HUES64 (cell line): ENCODE measurements around the gene CDK11B.
"Not testable (repeated sequence)": the region's sequence is repeated elsewhere in the genome, so short reads cannot be mapped to it uniquely, and the experiment has no call there.

ENCODE experiments used
- H3K27ac ChIP-seq: 2 replicates; pipeline ENCODE4 v1.7.0; 2013; ENCODE audit warnings: low read depth, low read length, inconsistent platforms
- H3K27me3 ChIP-seq: 2 replicates; pipeline ENCODE4 v1.6.1; 2013; ENCODE audit warnings: mild to moderate bottlenecking, low read length; ENCODE audit not compliant: insufficient read depth
- H3K36me3 ChIP-seq: 2 replicates; pipeline ENCODE4 v1.6.1; 2013; ENCODE audit warnings: mild to moderate bottlenecking, low read length; ENCODE audit not compliant: insufficient read depth
- H3K4me1 ChIP-seq: 2 replicates; pipeline ENCODE4 v1.6.1; 2013; ENCODE audit warnings: mild to moderate bottlenecking, low read length, moderate library complexity; ENCODE audit not compliant: insufficient read depth
- H3K4me3 ChIP-seq: 2 replicates; pipeline ENCODE4 v1.5.1; 2013; ENCODE audit warnings: mild to moderate bottlenecking, low read length, moderate library complexity
- H3K9ac ChIP-seq: 2 replicates; pipeline ENCODE4 v1.6.1; 2013; ENCODE audit warnings: mild to moderate bottlenecking, low read depth, low read length
- H3K9me3 ChIP-seq: 2 replicates; pipeline ENCODE4 v1.6.1; 2013; ENCODE audit warnings: low read depth, low read length; ENCODE audit not compliant: insufficient read depth
- WGBS: fragments of 150-250, 120-280 bp; methylation state at CpG from one replicate; pipeline ENCODE4 v1.1.7; 2013; ENCODE audit warnings: missing lambda C conversion rate; 5-methylcytosine and 5-hydroxymethylcytosine counted together

CDK11B gene

GRCh38 chr1:1680031-1680911 is 21.5 kb upstream of the CDK11B start:
- WGBS: 95% methylated on average over 32 of the region's 32 CpGs
- H3K27ac ChIP-seq: no peak overlapping the region

GRCh38 chr1:1678581-1679380 is 20.0 kb upstream of the CDK11B start:
- Histone ChIP-seq H3K36me3 (no peaks in the 10 kb centered on the region), H3K27me3 (no peaks in the 10 kb centered on the region), H3K9ac (no peak overlapping the region), H3K4me1 (no peaks in the 10 kb centered on the region), H3K9me3 (no peaks in the 10 kb centered on the region), H3K4me3 (no peak overlapping the region), H3K27ac (no peak overlapping the region)
- WGBS: 79% methylated on average over 24 of the region's 24 CpGs

More at GRCh38 chr1:1680031-1680911, 21.5 kb upstream of the CDK11B start:
- Histone ChIP-seq H3K9me3 (no peaks in the 10 kb centered on the region), H3K9ac (no peak overlapping the region), H3K4me1 (no peaks in the 10 kb centered on the region), H3K4me3 (no peak overlapping the region), H3K27me3 (no peaks in the 10 kb centered on the region), H3K36me3 (peaks cover 3% of the 10 kb centered on the region; the same call in 1 of the 2 replicates)

GRCh38 chr1:1677718-1678580 is 19.1 kb upstream of the CDK11B start:
- Histone ChIP-seq H3K27ac (no peak overlapping the region), H3K4me1 (no peaks in the 10 kb centered on the region), H3K4me3 (no peak overlapping the region), H3K9me3 (no peaks in the 10 kb centered on the region), H3K36me3 (no peaks in the 10 kb centered on the region), H3K9ac (no peak overlapping the region), H3K27me3 (no peaks in the 10 kb centered on the region)
- 93% methylated on average over 39 of the region's 39 CpGs for WGBS

GRCh38 chr1:1676087-1676486 is 17.3 kb upstream of the CDK11B start:
- H3K4me1 ChIP-seq, H3K9ac ChIP-seq, H3K4me3 ChIP-seq, H3K27me3 ChIP-seq, H3K9me3 ChIP-seq, H3K27ac ChIP-seq: not testable (repeated sequence)
- H3K36me3 ChIP-seq: peaks cover 14% of the 10 kb centered on the region
- WGBS: no CpG with 5 or more reads among the region's 21 CpGs

- H3K4me3 ChIP-seq, H3K27ac ChIP-seq, H3K9ac ChIP-seq, H3K27me3 ChIP-seq, H3K9me3 ChIP-seq, H3K4me1 ChIP-seq: not testable (repeated sequence)
- peaks cover 21% of the 10 kb centered on the region for H3K36me3 ChIP-seq
- 100% methylated on average over 10 of the region's 18 CpGs for WGBS
Measured at GRCh38 chr1:1675218-1675617, 16.4 kb upstream of the CDK11B start.

GRCh38 chr1:1674806-1675205 is 16.0 kb upstream of the CDK11B start:
- H3K4me1 ChIP-seq, H3K9me3 ChIP-seq, H3K27ac ChIP-seq, H3K4me3 ChIP-seq, H3K27me3 ChIP-seq, H3K9ac ChIP-seq: not testable (repeated sequence)
- 87% methylated on average over 15 of the region's 21 CpGs for WGBS
- H3K36me3 ChIP-seq: peaks cover 24% of the 10 kb centered on the region

- no peaks in the 10 kb centered on the region for H3K27me3 ChIP-seq
- no peak overlapping the region for H3K27ac ChIP-seq
- H3K36me3 ChIP-seq: peaks cover 41% of the 10 kb centered on the region
- no peaks in the 10 kb centered on the region for H3K9me3 ChIP-seq
- H3K4me1 ChIP-seq: no peaks in the 10 kb centered on the region
- H3K4me3 ChIP-seq: no peak overlapping the region
- 96% methylated on average over 25 of the region's 25 CpGs for WGBS
- no peak overlapping the region for H3K9ac ChIP-seq
Measured at GRCh38 chr1:1672181-1672965, 13.6 kb upstream of the CDK11B start.

- Histone ChIP-seq H3K27ac (no peak overlapping the region), H3K4me1 (no peaks in the 10 kb centered on the region), H3K36me3 (peaks cover 42% of the 10 kb centered on the region), H3K9me3 (no peaks in the 10 kb centered on the region), H3K27me3 (no peaks in the 10 kb centered on the region), H3K4me3 (no peak overlapping the region), H3K9ac (no peak overlapping the region)
- 94% methylated on average over 27 of the region's 27 CpGs for WGBS
Measured at GRCh38 chr1:1671365-1672119, 12.7 kb upstream of the CDK11B start.

GRCh38 chr1:1670866-1671265 is 12.1 kb upstream of the CDK11B start:
- Histone ChIP-seq H3K27ac (no peak overlapping the region), H3K9me3 (no peaks in the 10 kb centered on the region), H3K27me3 (no peaks in the 10 kb centered on the region), H3K9ac (no peak overlapping the region), H3K4me3 (no peak overlapping the region), H3K4me1 (no peaks in the 10 kb centered on the region), H3K36me3 (peaks cover 49% of the 10 kb centered on the region)
- WGBS: 96% methylated on average over 24 of the region's 24 CpGs
